OCI-LY1 (cell line): ENCODE results near the gene HDAC9.

Experiments
- H2AFZ ChIP-seq: fragments of 200-600 bp; sonication (generic), shearing (Covaris generic); 2 replicates; pipeline ENCODE4 v1.6.0; 2014; ENCODE audit warnings: antibody characterized with exemption, mild to moderate bottlenecking, low read length
- H3F3A ChIP-seq: fragments of 200-600 bp; sonication (generic), shearing (Covaris generic); 2 replicates; pipeline ENCODE4 v1.6.0; 2014; ENCODE audit warnings: mild to moderate bottlenecking, antibody characterized with exemption, low read length, moderate library complexity; ENCODE audit not compliant: insufficient read depth
- H3K27ac ChIP-seq: fragments of 200-600 bp; sonication (generic); 2 replicates; pipeline ENCODE4 v1.5.1; 2014; ENCODE audit warnings: low read length, mixed run types, mild to moderate bottlenecking, low read depth; ENCODE audit not compliant: poor library complexity, severe bottlenecking
- H3K27me3 ChIP-seq: fragments of 200-600 bp; sonication (generic); 2 replicates; pipeline ENCODE4 v1.6.0; 2014; ENCODE audit warnings: antibody characterized with exemption, mild to moderate bottlenecking, low read length, moderate library complexity; ENCODE audit not compliant: insufficient read depth
- H3K36me3 ChIP-seq: fragments of 200-600 bp; sonication (generic); 2 replicates; pipeline ENCODE4 v1.6.1; 2014; ENCODE audit warnings: mild to moderate bottlenecking, antibody characterized with exemption, low read length, moderate library complexity, mixed read lengths; ENCODE audit not compliant: insufficient read depth
- H3K4me1 ChIP-seq: fragments of 200-600 bp; sonication (generic); 2 replicates; pipeline ENCODE4 v1.5.1; 2014; ENCODE audit warnings: mild to moderate bottlenecking, low read length, moderate library complexity; ENCODE audit not compliant: insufficient read depth, severe bottlenecking
- H3K4me2 ChIP-seq: fragments of 200-600 bp; sonication (generic), shearing (Covaris generic); 2 replicates; pipeline ENCODE4 v1.6.1; 2014; ENCODE audit warnings: low read length
- H3K4me3 ChIP-seq: fragments of 200-600 bp; sonication (generic); 2 replicates; pipeline ENCODE4 v1.5.1; 2014; ENCODE audit warnings: low read length, low read depth, mild to moderate bottlenecking, mixed read lengths; ENCODE audit not compliant: poor library complexity, severe bottlenecking
- H3K79me2 ChIP-seq: fragments of 200-600 bp; shearing (Covaris generic); 2 replicates; pipeline ENCODE4 v1.6.1; 2016; ENCODE audit warnings: mixed run types, low read length, mixed read lengths; ENCODE audit not compliant: insufficient read depth
- H3K9ac ChIP-seq: fragments of 200-600 bp; sonication (generic), shearing (Covaris generic); 2 replicates; pipeline ENCODE4 v1.6.1; 2014; ENCODE audit warnings: mild to moderate bottlenecking, low read length, mixed read lengths
- H3K9me2 ChIP-seq: fragments of 200-600 bp; sonication (generic), shearing (Covaris generic); 2 replicates; pipeline ENCODE4 v1.6.1; 2014; ENCODE audit warnings: low read depth, mild to moderate bottlenecking, low read length, mixed read lengths
- H3K9me3 ChIP-seq: fragments of 200-600 bp; shearing (Covaris generic); 2 replicates; pipeline ENCODE4 v1.6.1; 2014; ENCODE audit warnings: low read length, mixed read lengths
- H4K20me1 ChIP-seq: fragments of 200-600 bp; sonication (generic), shearing (Covaris generic); 2 replicates; pipeline ENCODE4 v1.6.0; 2016; ENCODE audit warnings: mild to moderate bottlenecking, low read length; ENCODE audit not compliant: insufficient read depth
- CTCF ChIP-seq: fragments of 200-600 bp; sonication (generic), shearing (Covaris generic); IDR thresholded peaks from 2 replicates; pipeline ENCODE4 v1.5.1; 2017; ENCODE audit warnings: mild to moderate bottlenecking, antibody characterized with exemption, low read length, moderate library complexity, mixed read lengths
- EZH2 ChIP-seq: fragments of 200-600 bp; sonication (generic), shearing (Covaris generic); IDR thresholded peaks from 2 replicates; pipeline ENCODE4 v1.8.0; 2017; ENCODE audit warnings: borderline replicate concordance, mixed run types, mild to moderate bottlenecking, antibody characterized with exemption, low read length, moderate library complexity, mixed read lengths

Gene HDAC9

GRCh38 chr7:18644981-18645380 lies 149.4 kb downstream of the HDAC9 start:
- no peak overlapping the region for H3K4me2 ChIP-seq
- no peaks in the 10 kb centered on the region for H3K4me1 ChIP-seq
- no peak overlapping the region for H3K4me3 ChIP-seq
- no peaks in the 10 kb centered on the region for H3K79me2 ChIP-seq
- no peak overlapping the region for H2AFZ ChIP-seq
- no peaks in the 10 kb centered on the region for H3K27me3 ChIP-seq
- H3K9me3 ChIP-seq, result no peaks in the 10 kb centered on the region
- H3K36me3 ChIP-seq, result peaks cover 33% of the 10 kb centered on the region
- no peaks in the 10 kb centered on the region for H3K9me2 ChIP-seq
- no peak overlapping the region for H3K9ac ChIP-seq
- no peak overlapping the region for H3K27ac ChIP-seq
- no peak for TF ChIP-seq EZH2
- no peak for TF ChIP-seq CTCF
- H3F3A ChIP-seq, result no peaks in the 10 kb centered on the region
- H4K20me1 ChIP-seq, result no peaks in the 10 kb centered on the region

GRCh38 chr7:18647582-18647981 lies 152.0 kb downstream of the HDAC9 start:
- H3K79me2 ChIP-seq, result no peaks in the 10 kb centered on the region
- H3K4me2 ChIP-seq, result no peak overlapping the region
- TF ChIP-seq CTCF, result no peak
- no peak for TF ChIP-seq EZH2
- no peaks in the 10 kb centered on the region for H3F3A ChIP-seq
- no peak overlapping the region for H3K4me3 ChIP-seq
- H2AFZ ChIP-seq, result no peak overlapping the region
- peaks cover 35% of the 10 kb centered on the region for H3K36me3 ChIP-seq
- H4K20me1 ChIP-seq, result no peaks in the 10 kb centered on the region
- no peaks in the 10 kb centered on the region for H3K9me2 ChIP-seq
- H3K27ac ChIP-seq, result no peak overlapping the region
- no peaks in the 10 kb centered on the region for H3K27me3 ChIP-seq
- no peak overlapping the region for H3K9ac ChIP-seq
- no peaks in the 10 kb centered on the region for H3K9me3 ChIP-seq
- no peaks in the 10 kb centered on the region for H3K4me1 ChIP-seq

GRCh38 chr7:18648849-18649758 lies 153.6 kb downstream of the HDAC9 start:
- peaks cover 35% of the 10 kb centered on the region for H3K36me3 ChIP-seq
- H3K4me1 ChIP-seq, result no peaks in the 10 kb centered on the region
- no peak overlapping the region for H2AFZ ChIP-seq

More at GRCh38 chr7:18648849-18649758, 153.6 kb downstream of the HDAC9 start:
- TF ChIP-seq CTCF, result no peak
- TF ChIP-seq EZH2, result no peak
- no peak overlapping the region for H3K4me3 ChIP-seq
- H3K27ac ChIP-seq, result no peak overlapping the region
- H3K4me2 ChIP-seq, result no peak overlapping the region
- no peaks in the 10 kb centered on the region for H4K20me1 ChIP-seq
- H3K9me2 ChIP-seq, result no peaks in the 10 kb centered on the region
- H3K9ac ChIP-seq, result no peak overlapping the region
- H3F3A ChIP-seq, result no peaks in the 10 kb centered on the region
- H3K79me2 ChIP-seq, result no peaks in the 10 kb centered on the region
- no peaks in the 10 kb centered on the region for H3K9me3 ChIP-seq
- H3K27me3 ChIP-seq, result no peaks in the 10 kb centered on the region
